NCI-H128 (cell line): ENCODE results near the gene SEC63.
"Not testable (repeated sequence)": the region's sequence is repeated elsewhere in the genome, so short reads cannot be mapped to it uniquely, and the experiment has no call there.

Experiments
- DNase-seq: peaks from one replicate; lab custom pipeline; 2025; ENCODE audit not compliant: unreplicated experiment; lab: John Stamatoyannopoulos, UW

SEC63 gene

GRCh38 chr6:107957909-107958688 lies at the start of gene SEC63:
TSS of gene SEC63 (minus strand) at chr6:107958208. CDS start at chr6:107958009, 199 bp downstream.
- peak; percentile 93 for DNase-seq

GRCh38 chr6:108005961-108006360 lies 48.0 kb upstream of the SEC63 start:
- DNase-seq, result no peak

GRCh38 chr6:108004861-108005260 lies 46.9 kb upstream of the SEC63 start:
- DNase-seq, result no peak

- no peak for DNase-seq
Measured at GRCh38 chr6:108002365-108003221, 44.6 kb upstream of the SEC63 start.

- DNase-seq, result no peak
Measured at GRCh38 chr6:108001696-108002231, 43.8 kb upstream of the SEC63 start.

GRCh38 chr6:108000259-108000658 lies 42.3 kb upstream of the SEC63 start:
- DNase-seq, result not testable (repeated sequence)

- DNase-seq, result no peak
Measured at GRCh38 chr6:107999341-107999740, 41.3 kb upstream of the SEC63 start.

- DNase-seq, result no peak
Measured at GRCh38 chr6:107991772-107992550, 34.0 kb upstream of the SEC63 start.

- no peak for DNase-seq
Measured at GRCh38 chr6:107991061-107991460, 33.1 kb upstream of the SEC63 start.

GRCh38 chr6:107990587-107990986 lies 32.6 kb upstream of the SEC63 start:
- DNase-seq, result not testable (repeated sequence)

- no peak for DNase-seq
Measured at GRCh38 chr6:107989166-107990094, 31.4 kb upstream of the SEC63 start.

GRCh38 chr6:107988570-107988969 lies 30.6 kb upstream of the SEC63 start:
- DNase-seq, result no peak

GRCh38 chr6:107987805-107988204 lies 29.8 kb upstream of the SEC63 start:
- no peak for DNase-seq

- DNase-seq, result no peak
Measured at GRCh38 chr6:107985701-107986100, 27.7 kb upstream of the SEC63 start.

- DNase-seq, result no peak
Measured at GRCh38 chr6:107983811-107984210, 25.8 kb upstream of the SEC63 start.

- DNase-seq, result no peak
Measured at GRCh38 chr6:107982486-107982885, 24.5 kb upstream of the SEC63 start.

- no peak for DNase-seq
Measured at GRCh38 chr6:107981695-107982094, 23.7 kb upstream of the SEC63 start.

GRCh38 chr6:107977283-107977682 lies 19.3 kb upstream of the SEC63 start:
- peak; percentile 19 for DNase-seq

- DNase-seq, result no peak
Measured at GRCh38 chr6:107976155-107976783, 18.3 kb upstream of the SEC63 start.
